ENCODE results near the gene CCAR1.
"Not testable (repeated sequence)": the region's sequence is repeated elsewhere in the genome, so short reads cannot be mapped to it uniquely, and the experiment has no call there.

Gene CCAR1

GRCh38 chr10:68831961-68832455 is 111.0 kb downstream of the CCAR1 start:
- H3K4me3 ChIP-seq (replicated peaks; ENCODE audit: low read depth, low read length) = no peak overlapping the region
- DNase-seq (ENCODE audit: extremely low read depth, low read depth) = no peak
- no peak for TF ChIP-seq CTCF (IDR thresholded peaks at IDR 0.05; ENCODE audit: low read depth, low read length, missing control alignments)

- no peak for TF ChIP-seq CTCF (IDR thresholded peaks at IDR 0.05; ENCODE audit: low read depth, low read length, missing control alignments)
- no peak overlapping the region for H3K4me3 ChIP-seq (replicated peaks; ENCODE audit: low read depth, low read length)
- no peak for DNase-seq (ENCODE audit: extremely low read depth, low read depth)
Observed at GRCh38 chr10:68832601-68833000, 111.6 kb downstream of the CCAR1 start.

GRCh38 chr10:68837626-68838322 is 116.7 kb downstream of the CCAR1 start:
- no peak overlapping the region for H3K4me3 ChIP-seq (replicated peaks; ENCODE audit: low read depth, low read length)
- DNase-seq (ENCODE audit: extremely low read depth, low read depth) = no peak

GRCh38 chr10:68840650-68841049 is 119.6 kb downstream of the CCAR1 start:
- H3K4me3 ChIP-seq (replicated peaks; ENCODE audit: low read depth, low read length) = not testable (repeated sequence)

More at GRCh38 chr10:68837626-68838322, 116.7 kb downstream of the CCAR1 start:
- TF ChIP-seq CTCF (IDR thresholded peaks at IDR 0.05; ENCODE audit: low read depth, low read length, missing control alignments) = no peak

More at GRCh38 chr10:68840650-68841049, 119.6 kb downstream of the CCAR1 start:
- DNase-seq (ENCODE audit: extremely low read depth, low read depth) = not testable (repeated sequence)

Data from HFF-Myc (cell line).